HT-29 (cell line): ENCODE measurements around the gene ELP2. TPM values are rescaled to one million over a fixed set of nuclear protein-coding genes. Genes with fewer than 3 reads are reported as not detected.
"Not testable (repeated sequence)": the region's sequence is repeated elsewhere in the genome, so short reads cannot be mapped to it uniquely, and the experiment has no call there.

Source experiments
- DNase-seq: peaks from one replicate; pipeline ENCODE4 v3.0.0-alpha.2; 2015; ENCODE audit warnings: low spot score
- total RNA-seq: library from RNA; depleted of rRNA; stranded (reverse); fragments of >200 nt; shearing (Covaris generic); gene quantifications from 2 replicates; pipeline ENCODE4 v1.2.3, GENCODE V29; 2014; rRNA removed

The ELP2 gene
- total RNA-seq, result 42.4 and 75.2 TPM in 2 replicates

GRCh38 chr18:36129300-36130038 is at the start of gene ELP2, which contains the start of gene SLC39A6:
Gene ELP2 (plus strand): TSS chr18:36129899. CDS start chr18:36129934, 35 bp downstream.
Gene SLC39A6 (minus strand): TSS chr18:36129340. CDS start chr18:36127007, 2,333 bp downstream.
- DNase-seq, result peak; percentile 87

GRCh38 chr18:36081118-36081517 is 48.6 kb upstream of the ELP2 start:
- DNase-seq, result not testable (repeated sequence)

GRCh38 chr18:36083729-36084128 is 46.0 kb upstream of the ELP2 start:
- DNase-seq, result no peak

- DNase-seq, result no peak
These were observed 44.5 kb upstream of the ELP2 start for GRCh38 chr18:36085195-36085594.

- no peak for DNase-seq
These were observed 43.5 kb upstream of the ELP2 start for GRCh38 chr18:36086186-36086585.

- no peak for DNase-seq
These were observed 41.4 kb upstream of the ELP2 start for GRCh38 chr18:36088256-36088655.

- DNase-seq, result no peak
These were observed 40.7 kb upstream of the ELP2 start for GRCh38 chr18:36089001-36089400.

- DNase-seq, result not testable (repeated sequence)
These were observed 37.6 kb upstream of the ELP2 start for GRCh38 chr18:36092116-36092515.

- DNase-seq, result no peak
These were observed 35.3 kb upstream of the ELP2 start for GRCh38 chr18:36094431-36094830.

GRCh38 chr18:36095936-36096519 is 33.7 kb upstream of the ELP2 start:
- DNase-seq, result peak; percentile 36

- no peak for DNase-seq
These were observed 32.7 kb upstream of the ELP2 start for GRCh38 chr18:36096955-36097354.

GRCh38 chr18:36099311-36099710 is 30.4 kb upstream of the ELP2 start:
- DNase-seq, result no peak

GRCh38 chr18:36101943-36102342 is 27.8 kb upstream of the ELP2 start:
- DNase-seq, result no peak

GRCh38 chr18:36104749-36105148 is 24.9 kb upstream of the ELP2 start:
- DNase-seq, result no peak

- no peak for DNase-seq
These were observed 22.2 kb upstream of the ELP2 start for GRCh38 chr18:36107477-36107876.

GRCh38 chr18:36108196-36108595 is 21.5 kb upstream of the ELP2 start:
- no peak for DNase-seq

- DNase-seq, result no peak
These were observed 21.1 kb upstream of the ELP2 start for GRCh38 chr18:36108601-36109000.

- no peak for DNase-seq
These were observed 20.0 kb upstream of the ELP2 start for GRCh38 chr18:36109737-36110136.

- no peak for DNase-seq
These were observed 17.4 kb upstream of the ELP2 start for GRCh38 chr18:36112302-36112701.

GRCh38 chr18:36114251-36114650 is 15.4 kb upstream of the ELP2 start:
- DNase-seq, result no peak

- no peak for DNase-seq
These were observed 15.0 kb upstream of the ELP2 start for GRCh38 chr18:36114738-36115137.

GRCh38 chr18:36116771-36117170 is 12.9 kb upstream of the ELP2 start:
- DNase-seq, result not testable (repeated sequence)

- no peak for DNase-seq
These were observed 9.4 kb upstream of the ELP2 start for GRCh38 chr18:36120297-36120696.
